ENCODE measurements around the gene DDX47.
"Not testable (repeated sequence)": the region's sequence is repeated elsewhere in the genome, so short reads cannot be mapped to it uniquely, and the experiment has no call there.

DDX47 gene

DNA sequence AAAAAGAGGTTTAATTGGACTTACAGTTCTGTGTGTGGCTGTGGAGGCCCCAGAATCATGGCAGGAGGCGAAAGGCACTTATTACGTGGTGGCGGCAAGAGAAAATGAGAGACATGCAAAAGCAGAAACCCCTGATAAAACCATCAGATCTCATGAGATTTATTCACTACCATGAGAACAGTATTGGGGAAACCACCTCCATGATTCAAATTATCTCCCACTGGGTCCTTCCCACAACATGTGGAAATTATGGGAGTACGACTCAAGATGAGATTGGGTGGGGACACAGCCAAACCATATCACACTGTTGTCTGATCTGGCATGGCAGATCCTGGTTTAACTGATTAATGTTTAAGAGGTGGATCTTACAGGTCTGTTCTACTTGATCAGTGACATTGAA is 5.6 kb downstream of the DDX47 start:
- H3K4me3 ChIP-seq (ENCODE audit: low read length) = no peak overlapping the region
- DNase-seq (ENCODE audit: low read depth, low spot score) = no peak

DNA sequence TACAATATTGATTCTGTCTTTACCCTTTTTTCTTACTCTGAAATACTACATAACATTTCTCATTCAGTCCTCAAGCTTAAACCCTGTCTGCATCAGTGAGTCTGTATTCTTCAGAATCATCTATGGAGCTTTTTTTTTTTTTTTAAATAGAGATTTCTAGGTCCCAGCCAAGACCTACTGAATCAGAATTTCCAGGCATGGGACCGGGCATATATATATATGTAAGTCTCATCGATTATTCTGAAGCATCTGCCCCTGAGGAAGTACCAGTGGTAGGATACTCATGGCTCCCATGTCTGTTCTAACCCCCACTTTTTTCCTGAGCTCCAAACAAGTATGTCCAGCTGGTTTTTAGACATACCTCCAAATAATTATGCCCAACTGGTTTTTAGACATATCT is 6.1 kb downstream of the DDX47 start:
- no peak for DNase-seq (ENCODE audit: low read depth, low spot score)
- no peak overlapping the region for H3K4me3 ChIP-seq (ENCODE audit: low read length)

DNA sequence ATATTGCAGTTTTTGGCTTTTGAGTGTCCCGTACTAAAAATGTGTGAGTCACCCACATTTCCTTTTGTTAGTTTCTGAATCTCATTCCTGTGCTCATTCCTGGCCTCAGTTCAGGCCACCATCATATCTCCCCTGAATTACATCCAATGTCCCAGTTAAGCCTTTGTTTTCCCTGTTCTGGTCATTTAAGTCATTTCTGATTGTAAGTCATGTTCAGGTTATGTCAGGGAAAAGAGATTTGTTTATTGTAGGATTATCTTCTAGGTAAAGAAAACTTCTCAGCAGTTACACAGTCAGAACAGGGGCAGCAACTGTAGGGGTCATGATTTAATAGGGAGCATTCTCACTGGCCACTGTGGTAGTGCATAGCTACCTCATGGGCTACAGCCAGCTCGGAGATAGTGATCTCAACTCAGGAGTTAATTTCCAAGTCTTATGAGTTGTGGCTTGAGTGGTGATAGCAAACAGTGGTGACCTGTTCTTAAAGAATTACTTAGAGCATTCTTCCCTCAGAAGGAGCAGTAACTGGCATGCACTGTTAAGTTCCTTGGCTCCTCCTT is 6.7 kb downstream of the DDX47 start:
- no peak for DNase-seq (ENCODE audit: low read depth, low spot score)
- no peak overlapping the region for H3K4me3 ChIP-seq (ENCODE audit: low read length)

DNA sequence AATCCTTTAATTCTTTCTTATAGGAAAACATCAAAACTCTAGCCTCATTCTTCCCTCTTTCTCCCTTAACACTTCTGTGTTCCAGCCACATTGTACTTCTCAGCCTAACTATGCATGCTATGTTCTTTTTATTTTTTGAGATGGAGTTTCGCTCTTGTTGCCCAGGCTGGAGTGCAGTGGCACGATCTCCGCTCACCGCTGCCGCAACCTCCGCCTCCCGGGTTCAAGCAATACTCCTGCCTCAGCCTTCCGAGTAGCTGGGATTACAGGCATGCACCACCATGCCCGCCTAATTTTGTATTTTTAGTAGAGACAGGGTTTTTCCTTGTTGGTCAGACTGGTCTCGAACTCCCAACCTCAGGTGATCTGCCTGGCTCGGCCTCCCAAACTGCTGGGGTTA is 7.2 kb downstream of the DDX47 start:
- not testable (repeated sequence) for H3K4me3 ChIP-seq (ENCODE audit: low read length); DNase-seq (ENCODE audit: low read depth, low spot score)

DNA sequence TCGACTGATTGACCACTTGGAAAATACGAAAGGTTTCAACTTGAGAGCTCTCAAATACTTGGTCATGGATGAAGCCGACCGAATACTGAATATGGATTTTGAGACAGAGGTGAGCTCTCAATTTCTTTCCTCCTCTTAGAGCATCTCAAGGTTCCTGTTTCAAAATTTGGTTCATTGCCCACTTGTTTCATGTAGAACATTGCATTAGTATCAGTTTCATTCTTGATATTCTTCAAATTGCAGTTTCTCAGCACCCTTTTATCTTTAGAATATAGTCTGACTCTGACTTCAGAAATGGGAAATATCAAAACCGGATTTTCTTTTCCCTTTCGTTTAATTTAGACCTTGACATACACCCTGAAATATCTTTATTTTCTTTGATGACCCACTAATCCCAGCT is 8.8 kb downstream of the DDX47 start:
- H3K4me3 ChIP-seq (ENCODE audit: low read length) = no peak overlapping the region
- DNase-seq (ENCODE audit: low read depth, low spot score) = no peak

DNA sequence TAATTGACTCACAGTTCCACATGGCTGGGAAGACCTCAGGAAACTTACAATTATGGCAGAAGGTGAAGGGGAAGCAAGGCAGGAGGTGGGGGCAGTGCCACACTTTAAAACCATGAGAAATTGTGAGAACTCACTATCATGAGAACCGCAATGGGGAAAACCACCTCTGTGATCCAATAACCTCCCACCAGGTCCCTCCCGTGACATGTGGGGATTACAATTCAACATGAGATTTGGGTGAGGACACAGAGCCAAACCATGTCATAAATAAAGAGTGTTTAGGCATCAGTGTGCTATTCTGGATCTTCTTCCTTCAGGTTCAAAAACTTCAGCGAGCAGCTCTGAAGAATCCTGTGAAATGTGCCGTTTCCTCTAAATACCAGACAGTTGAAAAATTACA is 9.7 kb downstream of the DDX47 start:
- no peak overlapping the region for H3K4me3 ChIP-seq (ENCODE audit: low read length)

DNA sequence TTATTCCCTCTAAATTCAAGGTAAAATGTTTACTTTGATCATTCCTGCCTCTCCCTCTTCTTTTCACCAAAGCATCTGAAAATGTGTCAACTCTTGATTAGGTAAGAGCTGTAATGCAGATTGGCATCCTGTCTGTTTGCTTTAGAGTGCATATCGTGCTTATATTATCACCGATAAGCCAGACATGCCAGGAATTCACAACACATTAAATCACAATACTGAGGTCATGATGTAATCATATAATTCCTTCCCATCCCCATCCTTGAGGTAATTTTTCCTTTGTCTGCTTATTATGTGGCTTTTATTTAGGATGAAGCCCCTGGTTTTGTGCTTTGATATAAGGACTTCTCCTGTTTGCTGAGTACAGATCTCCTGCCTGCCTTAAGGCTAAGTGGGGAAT is 10.2 kb downstream of the DDX47 start:
- DNase-seq (ENCODE audit: low read depth, low spot score) = no peak
- H3K4me3 ChIP-seq (ENCODE audit: low read length) = no peak overlapping the region

More for the DNA sequence above, 9.7 kb downstream of the DDX47 start:
- DNase-seq (ENCODE audit: low read depth, low spot score) = no peak

DNA sequence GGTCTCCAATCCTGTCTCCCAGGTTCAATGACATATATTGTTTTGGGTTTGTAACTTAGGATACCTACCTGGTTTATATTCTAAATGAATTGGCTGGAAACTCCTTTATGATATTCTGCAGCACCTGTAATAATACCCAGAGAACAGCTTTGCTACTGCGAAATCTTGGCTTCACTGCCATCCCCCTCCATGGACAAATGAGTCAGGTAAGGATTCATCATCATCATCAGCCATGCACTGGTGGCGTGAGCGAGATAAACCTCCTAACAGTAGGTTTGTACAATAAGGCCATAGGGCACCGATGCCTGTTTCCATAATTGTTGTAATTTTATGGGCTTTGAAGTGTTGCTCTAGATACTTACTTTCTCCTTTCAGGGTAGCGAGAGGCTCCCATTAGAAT is 10.7 kb downstream of the DDX47 start:
- DNase-seq (ENCODE audit: low read depth, low spot score) = no peak
- no peak overlapping the region for H3K4me3 ChIP-seq (ENCODE audit: low read length)

DNA sequence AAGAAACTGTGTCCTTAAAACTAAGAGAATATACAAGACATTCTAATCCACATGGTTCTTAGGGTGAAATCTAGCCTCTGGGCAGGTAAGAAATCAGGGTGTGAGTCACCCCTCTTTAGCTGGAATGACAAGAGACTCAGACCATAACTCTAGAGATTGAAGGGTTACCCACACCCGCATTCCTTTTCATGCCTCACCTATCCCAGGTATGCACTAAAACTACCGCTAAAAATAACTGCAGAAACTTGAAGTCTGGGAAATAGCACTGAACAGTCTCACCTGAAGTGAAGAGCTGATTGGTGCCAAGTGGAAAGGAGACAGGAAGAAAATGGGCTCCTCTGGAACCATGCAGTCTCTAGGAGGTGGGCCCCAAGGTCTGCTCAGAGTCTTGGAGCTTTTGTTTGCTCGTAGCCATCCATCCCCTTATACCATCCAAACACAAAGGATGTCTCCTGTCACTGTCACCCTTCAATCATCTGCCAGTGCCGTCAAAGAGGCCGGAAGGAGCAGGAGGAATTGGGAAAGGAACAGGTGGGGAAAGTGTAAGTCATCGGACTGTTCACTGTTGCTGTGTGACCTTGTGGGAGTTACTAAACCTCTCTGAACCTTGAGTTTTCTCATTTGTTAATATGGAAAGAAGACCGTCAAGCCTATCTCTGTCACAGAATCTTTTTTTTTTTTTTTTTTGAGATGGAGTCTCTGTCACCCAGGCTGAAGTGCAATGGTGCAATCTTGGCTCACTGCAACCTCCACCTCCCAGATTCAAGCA is 22.4 kb downstream of the DDX47 start:
- no peak overlapping the region for H3K4me3 ChIP-seq (ENCODE audit: low read length)
- no peak for DNase-seq (ENCODE audit: low read depth, low spot score)

DNA sequence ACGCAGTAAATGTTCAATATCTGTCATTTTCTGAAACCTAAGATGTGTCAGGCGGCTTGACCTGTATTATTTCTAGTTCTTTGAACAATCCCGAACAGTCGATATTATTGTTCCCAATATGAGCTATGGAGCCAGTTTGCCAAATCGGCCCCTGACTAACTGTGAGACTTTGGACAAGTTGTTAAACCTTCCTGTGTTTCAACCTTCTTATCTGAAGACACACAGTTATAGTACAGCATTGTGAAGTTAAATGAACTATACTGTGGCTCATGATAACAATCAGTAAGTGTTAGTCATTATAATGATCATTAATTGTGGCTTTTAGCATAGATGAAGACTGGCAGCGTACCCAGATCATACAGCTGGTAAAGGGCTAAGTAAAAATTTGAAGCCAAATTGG is 23.4 kb downstream of the DDX47 start:
- no peak overlapping the region for H3K4me3 ChIP-seq (ENCODE audit: low read length)
- no peak for DNase-seq (ENCODE audit: low read depth, low spot score)

DNA sequence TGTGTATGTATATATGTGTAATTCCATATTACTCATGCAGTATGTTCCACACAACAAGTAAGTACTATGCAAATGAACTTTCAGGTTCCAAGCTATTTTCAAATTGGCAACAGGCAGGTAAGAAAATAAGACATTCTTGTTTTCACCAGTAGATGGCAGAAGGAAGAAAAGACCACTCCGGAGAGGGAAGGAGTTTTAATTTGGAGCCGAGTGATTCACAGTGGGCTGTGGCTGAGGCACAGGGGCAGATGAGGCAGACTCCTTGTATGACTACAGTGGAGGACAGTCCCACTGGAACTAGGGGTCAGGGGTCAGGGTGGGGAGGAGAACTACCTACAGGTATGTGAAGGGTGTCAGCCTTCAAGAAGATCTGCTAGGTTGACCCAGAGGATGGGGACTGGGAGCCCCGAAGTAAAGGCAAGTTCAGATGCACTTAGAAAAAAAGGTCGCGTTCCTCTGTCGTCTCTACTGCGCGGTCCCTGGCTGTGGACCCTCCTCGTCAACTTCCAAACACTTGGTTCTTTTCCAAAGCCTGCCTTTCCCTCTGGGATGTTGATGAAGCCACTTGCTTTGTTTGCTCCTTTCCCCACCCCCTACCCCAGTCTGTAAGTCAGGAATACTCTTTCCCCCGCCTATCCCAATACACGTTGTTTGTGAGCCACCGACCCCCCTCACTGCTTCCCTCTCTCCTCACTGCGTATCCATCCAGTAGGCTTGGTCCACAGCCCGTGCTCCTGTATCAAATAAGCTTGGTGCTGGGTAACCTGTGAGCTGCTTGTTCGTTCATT is 24.1 kb downstream of the DDX47 start:
- no peak overlapping the region for H3K4me3 ChIP-seq (ENCODE audit: low read length)
- DNase-seq (ENCODE audit: low read depth, low spot score) = peak; percentile 35

DNA sequence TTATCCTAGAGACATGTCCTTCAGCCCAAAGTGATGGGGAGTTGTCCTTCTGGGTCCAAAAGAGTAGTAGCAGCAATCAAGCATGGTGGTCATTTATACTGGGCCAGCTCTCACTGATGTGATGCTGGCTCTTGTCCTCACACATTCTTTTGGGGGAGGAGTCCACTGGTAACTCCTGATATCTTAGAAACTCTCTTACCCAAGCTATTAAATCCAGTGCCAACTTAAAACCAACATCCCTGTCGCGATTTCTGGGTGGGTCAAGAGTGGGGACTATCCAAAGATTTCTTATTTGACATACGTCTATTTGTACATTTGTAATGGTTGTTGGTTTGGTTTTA is 24.6 kb downstream of the DDX47 start:
- no peak for DNase-seq (ENCODE audit: low read depth, low spot score)
- no peak overlapping the region for H3K4me3 ChIP-seq (ENCODE audit: low read length)

DNA sequence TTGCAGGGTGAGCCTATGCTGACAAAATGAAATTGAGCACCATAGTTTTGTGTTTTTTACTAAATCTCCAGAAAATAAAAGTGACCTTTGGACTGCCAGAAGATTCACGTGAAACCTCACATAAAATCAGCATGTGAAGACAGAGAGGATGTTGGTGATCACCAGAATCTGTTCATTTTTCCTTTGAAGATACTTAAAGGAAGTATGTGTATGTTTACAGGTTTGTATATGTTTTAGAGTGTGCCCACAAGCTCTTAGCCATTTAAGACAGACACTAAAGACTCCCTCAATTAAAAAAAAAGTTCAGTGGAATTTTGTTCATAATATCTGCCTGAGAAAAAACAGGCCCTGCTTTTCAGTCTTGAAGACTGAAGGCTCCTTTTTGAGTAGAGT is 25.9 kb downstream of the DDX47 start:
- no peak overlapping the region for H3K4me3 ChIP-seq (ENCODE audit: low read length)

DNA sequence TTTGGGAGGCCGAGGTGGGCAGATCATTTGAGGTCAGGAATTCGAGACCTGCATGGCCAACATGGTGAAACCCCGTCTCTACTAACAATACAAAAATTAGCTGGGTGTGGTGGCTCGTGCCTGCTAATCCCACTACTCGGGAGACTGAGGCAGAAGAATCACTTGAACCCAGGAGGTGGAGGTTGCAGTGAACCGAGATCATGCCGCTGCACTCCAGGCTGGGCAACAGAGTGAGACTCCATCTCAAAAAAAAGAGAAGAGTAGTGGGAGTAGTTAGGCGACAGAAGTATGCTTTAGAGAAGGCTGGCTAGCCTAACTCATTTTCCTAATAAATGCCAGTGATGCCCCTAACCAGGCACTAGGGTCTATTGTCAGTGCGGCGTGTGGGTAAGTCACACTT is 26.3 kb downstream of the DDX47 start:
- DNase-seq (ENCODE audit: low read depth, low spot score) = not testable (repeated sequence)

More for the DNA sequence above, 25.9 kb downstream of the DDX47 start:
- no peak for DNase-seq (ENCODE audit: low read depth, low spot score)

DNA sequence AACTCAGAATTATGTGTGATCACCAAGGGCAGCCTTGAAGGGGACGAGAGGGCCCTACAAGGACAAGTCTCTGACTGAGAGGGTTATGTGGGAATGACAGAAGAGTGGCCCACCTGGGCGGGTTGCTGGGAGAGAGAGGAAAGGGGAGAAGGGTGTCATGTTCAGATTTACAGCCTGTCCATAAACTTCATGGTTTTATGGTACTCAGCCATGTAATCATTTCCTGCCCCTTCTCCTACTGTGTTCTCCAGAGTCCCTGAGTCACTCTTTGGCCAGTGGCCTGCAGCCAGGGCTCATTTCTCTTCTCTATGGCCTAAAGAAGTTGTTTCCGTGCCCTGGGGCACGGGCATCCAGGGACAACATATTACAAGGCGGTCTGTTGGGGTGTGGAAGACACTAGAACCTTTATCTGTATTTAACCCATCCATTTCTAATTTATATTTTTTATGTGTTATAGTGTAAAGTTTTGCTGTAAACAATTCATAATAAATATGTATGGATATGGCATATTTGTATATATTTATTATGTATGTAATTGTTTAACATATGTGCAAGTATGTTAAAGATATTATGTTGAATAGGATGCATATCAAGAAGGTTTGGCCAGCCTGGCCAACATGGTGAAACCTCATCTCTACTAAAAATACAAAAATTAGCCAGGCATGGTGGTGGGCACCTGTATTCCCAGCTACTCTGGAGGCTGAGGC is 26.9 kb downstream of the DDX47 start:
- no peak overlapping the region for H3K4me3 ChIP-seq (ENCODE audit: low read length)
- DNase-seq (ENCODE audit: low read depth, low spot score) = no peak

More for the DNA sequence above, 26.3 kb downstream of the DDX47 start:
- H3K4me3 ChIP-seq (ENCODE audit: low read length) = not testable (repeated sequence)

DNA sequence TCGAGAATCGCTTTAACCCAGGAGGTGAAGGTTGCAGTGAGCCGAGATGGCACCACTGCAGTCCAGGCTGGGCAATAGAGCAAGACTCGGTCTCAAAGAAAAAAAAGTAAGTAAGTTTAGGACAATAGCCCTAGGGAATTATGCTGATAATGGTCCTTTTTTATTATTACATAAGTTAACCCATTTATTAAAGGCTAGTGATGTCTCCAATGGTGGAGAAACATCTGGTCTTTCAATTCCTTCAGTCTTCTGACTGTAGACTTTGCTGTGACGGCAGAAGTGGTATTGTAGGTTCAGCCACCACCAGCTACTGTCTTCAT is 27.4 kb downstream of the DDX47 start:
- DNase-seq (ENCODE audit: low read depth, low spot score) = no peak
- no peak overlapping the region for H3K4me3 ChIP-seq (ENCODE audit: low read length)

DNA sequence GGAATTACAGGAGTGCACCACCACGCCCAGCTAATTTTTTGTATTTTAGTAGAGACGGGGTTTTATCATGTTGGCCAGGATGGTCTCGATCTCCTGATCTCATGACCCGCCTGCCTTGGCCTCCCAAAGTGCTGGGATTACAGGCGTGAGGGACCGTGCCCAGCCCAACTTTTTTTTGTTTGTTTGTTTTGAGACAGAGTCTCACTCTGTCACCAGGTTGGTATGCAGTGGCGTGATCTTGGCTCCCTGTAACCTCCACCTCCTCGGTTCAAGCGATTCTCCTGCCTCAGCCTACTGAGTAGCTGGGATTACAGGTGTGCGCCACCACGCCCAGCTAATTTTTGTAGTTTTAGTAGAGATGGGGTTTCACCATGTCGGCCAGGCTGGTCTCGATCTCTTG is 28.3 kb downstream of the DDX47 start:
- DNase-seq (ENCODE audit: low read depth, low spot score); H3K4me3 ChIP-seq (ENCODE audit: low read length): not testable (repeated sequence)

DNA sequence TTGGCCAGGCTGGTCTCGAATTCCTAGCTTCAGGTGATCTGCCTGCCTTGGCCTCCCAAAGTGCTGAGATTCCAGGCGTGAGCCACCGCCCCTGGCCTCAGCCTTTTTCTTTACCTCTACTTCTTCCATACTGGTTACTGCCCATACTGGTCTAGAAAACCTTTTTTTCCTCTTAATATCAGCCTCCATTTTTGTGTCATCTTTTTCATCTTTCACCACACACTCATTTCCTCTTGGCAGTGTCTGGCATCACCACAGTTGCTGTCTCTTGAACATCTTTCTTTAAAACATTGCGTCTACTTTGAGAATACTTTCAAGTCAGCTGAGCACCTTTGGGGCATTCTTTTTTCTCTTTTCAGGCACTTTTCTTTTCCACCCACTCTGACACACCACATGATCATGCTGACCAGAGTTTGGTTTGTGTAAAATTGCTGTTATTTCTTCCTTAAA is 32.7 kb downstream of the DDX47 start:
- H3K4me3 ChIP-seq (ENCODE audit: low read length) = no peak overlapping the region
- DNase-seq (ENCODE audit: low read depth, low spot score) = peak; percentile 25

DNA sequence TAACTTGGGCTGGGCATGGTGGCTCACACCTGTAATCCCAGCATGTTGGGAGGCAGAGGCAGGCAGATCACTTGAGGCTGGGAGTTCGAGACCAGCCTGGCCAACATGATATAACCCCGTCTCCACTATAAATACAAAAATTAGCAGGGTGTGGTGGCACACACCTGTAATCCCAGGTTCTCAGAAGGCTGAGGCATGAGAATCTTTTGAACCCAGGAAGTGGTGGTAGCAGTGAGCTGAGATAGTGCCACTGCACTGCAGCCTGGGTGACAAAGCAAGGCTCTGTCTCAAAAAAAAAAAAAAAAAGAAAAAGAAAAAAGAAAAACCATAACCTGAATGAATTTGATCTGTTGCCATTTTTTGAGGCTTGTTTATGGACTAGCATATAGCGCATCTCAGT is 33.6 kb downstream of the DDX47 start:
- H3K4me3 ChIP-seq (ENCODE audit: low read length) = not testable (repeated sequence)
- peak; percentile 77 for DNase-seq (ENCODE audit: low read depth, low spot score)

DNA sequence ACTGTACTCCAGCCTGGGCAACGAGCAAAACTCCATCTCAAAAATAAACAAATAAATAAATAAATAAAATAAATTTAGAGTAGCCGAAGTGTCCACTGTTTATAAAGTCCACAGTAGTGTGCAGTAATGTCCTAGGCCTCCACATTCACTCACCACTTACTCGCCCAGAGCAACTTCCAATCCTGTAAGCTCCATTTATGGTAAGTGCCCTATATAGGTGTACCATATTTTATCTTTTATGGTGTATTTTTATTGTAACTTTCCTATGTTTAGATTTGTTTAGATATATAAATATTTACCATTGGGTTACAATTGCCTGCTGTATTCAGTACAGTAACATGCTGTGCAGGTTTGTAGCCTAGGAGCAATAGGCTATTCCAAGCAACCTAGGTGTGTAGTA is 40.3 kb downstream of the DDX47 start:
- H3K4me3 ChIP-seq (ENCODE audit: low read length) = no peak overlapping the region
- DNase-seq (ENCODE audit: low read depth, low spot score) = no peak
